Measurements from ENCODE around the gene SELENOS.

DNA sequence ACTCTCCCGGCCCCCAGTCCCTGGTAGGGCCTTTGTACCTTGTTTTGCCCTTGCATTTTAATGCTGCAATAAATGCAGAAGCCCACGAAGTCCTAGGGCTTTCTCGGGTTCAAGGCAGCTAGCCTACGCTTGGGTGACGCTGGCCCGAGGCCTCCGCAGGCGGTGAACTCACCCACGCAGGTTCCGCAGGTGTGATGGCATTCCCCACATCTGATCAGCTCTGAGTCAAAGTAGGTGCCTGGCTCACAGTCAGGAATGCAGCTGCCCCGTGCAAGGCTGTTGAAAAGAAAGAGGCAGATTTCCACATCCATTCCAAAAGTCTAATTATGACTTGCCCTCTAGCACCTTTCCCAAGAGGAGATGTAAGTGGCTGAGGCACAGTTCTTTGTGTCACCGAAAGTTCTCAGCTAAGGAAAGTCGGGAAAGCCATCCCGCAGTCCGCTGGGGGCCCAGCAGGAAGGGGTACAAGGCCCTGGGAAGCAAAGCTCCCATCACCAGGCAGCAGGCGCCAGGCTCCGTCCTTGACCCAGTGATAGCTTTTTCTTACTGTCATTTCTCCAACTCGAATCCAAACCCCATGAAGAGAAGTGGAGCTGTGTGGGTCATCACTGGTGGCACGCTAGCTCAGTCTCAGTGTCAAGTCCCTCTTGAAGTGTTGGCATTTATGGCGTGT is 41.0 kb upstream of the SELENOS start:
- TF ChIP-seq, protein P1, sequence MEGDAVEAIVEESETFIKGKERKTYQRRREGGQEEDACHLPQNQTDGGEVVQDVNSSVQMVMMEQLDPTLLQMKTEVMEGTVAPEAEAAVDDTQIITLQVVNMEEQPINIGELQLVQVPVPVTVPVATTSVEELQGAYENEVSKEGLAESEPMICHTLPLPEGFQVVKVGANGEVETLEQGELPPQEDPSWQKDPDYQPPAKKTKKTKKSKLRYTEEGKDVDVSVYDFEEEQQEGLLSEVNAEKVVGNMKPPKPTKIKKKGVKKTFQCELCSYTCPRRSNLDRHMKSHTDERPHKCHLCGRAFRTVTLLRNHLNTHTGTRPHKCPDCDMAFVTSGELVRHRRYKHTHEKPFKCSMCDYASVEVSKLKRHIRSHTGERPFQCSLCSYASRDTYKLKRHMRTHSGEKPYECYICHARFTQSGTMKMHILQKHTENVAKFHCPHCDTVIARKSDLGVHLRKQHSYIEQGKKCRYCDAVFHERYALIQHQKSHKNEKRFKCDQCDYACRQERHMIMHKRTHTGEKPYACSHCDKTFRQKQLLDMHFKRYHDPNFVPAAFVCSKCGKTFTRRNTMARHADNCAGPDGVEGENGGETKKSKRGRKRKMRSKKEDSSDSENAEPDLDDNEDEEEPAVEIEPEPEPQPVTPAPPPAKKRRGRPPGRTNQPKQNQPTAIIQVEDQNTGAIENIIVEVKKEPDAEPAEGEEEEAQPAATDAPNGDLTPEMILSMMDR (IDR thresholded peaks at IDR 0.05): no peak
- TF ChIP-seq EP300 (IDR thresholded peaks at IDR 0.05) (no peak), POLR2A (IDR thresholded peaks at IDR 0.05) (no peak), POLR2AphosphoS5 (IDR thresholded peaks at IDR 0.05) (no peak)
